ENCODE results near the gene TEAD1. TPM values are rescaled to one million over a fixed set of nuclear protein-coding genes. Genes with fewer than 3 reads are reported as not detected.
"Not testable (repeated sequence)": the region's sequence is repeated elsewhere in the genome, so short reads cannot be mapped to it uniquely, and the experiment has no call there.

The TEAD1 gene
- total and polyA plus RNA-seq, 10 of the 15 experiments (the other 5 are each of a cell fraction or from before 2014, with no cell fraction given), result 0.01 to 0.59 (median 0.04) TPM; not detected in 6

DNA sequence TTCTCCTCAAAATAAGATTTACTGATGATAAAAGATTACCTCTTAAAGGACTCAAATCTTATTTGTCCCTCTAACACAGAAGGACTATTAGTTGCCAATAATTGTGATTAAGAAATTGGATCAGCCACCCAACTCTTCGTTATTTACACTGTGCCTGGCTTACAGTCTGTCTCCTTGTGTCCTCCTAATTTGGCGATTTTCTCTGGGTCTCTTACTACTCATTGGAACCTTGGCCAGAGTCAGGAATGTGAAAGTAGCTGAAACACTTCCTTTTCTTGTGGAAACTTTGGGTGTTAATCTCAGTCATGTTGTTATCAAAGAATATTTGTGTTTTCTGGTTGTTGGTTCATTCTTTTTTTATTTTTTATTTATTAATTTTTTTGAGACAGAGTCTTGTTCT lies 83.2 kb downstream of the TEAD1 start:
- intact Hi-C loops (cut with micrococcal nuclease; ENCODE audit: unreplicated experiment), result no loop called here
- no peak for DNase-seq (ENCODE audit: low read depth, low spot score)
- ChIA-PET RAD21 (ENCODE audit: unreplicated experiment) (no interaction called here), CTCF (no interaction called here), SMC1A (ENCODE audit: uncharacterized antibody, unreplicated experiment) (no interaction called here), POLR2A (no interaction called here)
- ATAC-seq, result no peak
- Histone ChIP-seq H2AFZ (ENCODE audit: control insufficient read depth, low read depth, low read length) (no peak overlapping the region), H3K9me3 (replicated peaks; ENCODE audit: control insufficient read depth, insufficient read depth, low read length) (no peaks in the 10 kb centered on the region), H3K4me2 (ENCODE audit: control insufficient read depth, insufficient read depth) (no peak overlapping the region), H4K20me1 (ENCODE audit: control insufficient read depth, insufficient read depth) (no peaks in the 10 kb centered on the region), H3K36me3 (ENCODE audit: control insufficient read depth in 2 of 2, insufficient read depth in 2 of 2, low read length in 1 of 2) (no peaks in the 10 kb centered on the region), H3K9ac (ENCODE audit: control insufficient read depth, insufficient read depth, low read length) (no peak overlapping the region), H3K4me1 (ENCODE audit: control insufficient read depth, insufficient read depth, low read length) (no peaks in the 10 kb centered on the region), H3K27me3 (replicated peaks in 1 of 2; ENCODE audit: control insufficient read depth in 2 of 2, insufficient read depth in 2 of 2, low read length in 1 of 2) (no peaks in the 10 kb centered on the region; a peak in 1 of 4 replicates), H3K79me2 (ENCODE audit: control insufficient read depth, insufficient read depth, low read length) (no peaks in the 10 kb centered on the region), H3K27ac (ENCODE audit: control insufficient read depth, insufficient read depth) (no peak overlapping the region), H3K4me3 (no peak overlapping the region)
- WGBS (ENCODE audit: insufficient coverage, insufficient replicate concordance, low lambda C conversion rate, missing lambda C conversion rate), result 2% methylated on average over 2 of the region's 2 CpGs
- FAIRE-seq, result no peak
- no TSS peak for BruUV-seq (replicated peaks)
- TF ChIP-seq SREBF2 (IDR thresholded peaks at IDR 0.05; ENCODE audit: low read length), result no peak
- TF ChIP-seq ZNF207 (IDR thresholded peaks at IDR 0.05; ENCODE audit: borderline replicate concordance), result no peak
- TF ChIP-seq SMC3 (IDR thresholded peaks at IDR 0.05; ENCODE audit: borderline replicate concordance, low read length), result no peak
- in situ Hi-C loops (cut with MboI), result no loop called here

DNA sequence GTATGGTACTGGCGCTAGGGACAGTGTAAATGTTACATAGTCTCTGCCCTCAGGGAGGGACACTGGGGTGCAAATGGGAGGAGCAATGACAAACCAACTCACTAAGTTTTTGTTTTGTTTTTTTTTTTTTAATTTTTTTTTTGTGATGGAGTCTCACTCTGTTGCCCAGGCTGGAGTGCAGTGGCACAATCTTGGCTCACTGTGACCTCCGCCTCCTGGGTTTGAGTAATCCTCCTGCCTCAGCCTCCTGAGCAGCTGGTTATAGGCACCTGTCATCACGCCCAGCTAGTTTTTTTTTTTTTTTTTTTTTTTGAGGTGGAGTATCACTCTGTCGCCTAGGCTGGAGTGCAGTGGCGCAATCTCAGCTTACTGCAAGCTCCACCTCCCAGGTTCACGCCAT lies 83.9 kb downstream of the TEAD1 start:
- RAD21 ChIA-PET (ENCODE audit: unreplicated experiment); H2AFZ ChIP-seq (ENCODE audit: control insufficient read depth, low read depth, low read length); in situ Hi-C loops (cut with MboI); SMC1A ChIA-PET (ENCODE audit: uncharacterized antibody, unreplicated experiment); CTCF ChIA-PET; H3K36me3 ChIP-seq (ENCODE audit: control insufficient read depth in 2 of 2, insufficient read depth in 2 of 2, low read length in 1 of 2); H4K20me1 ChIP-seq (ENCODE audit: control insufficient read depth, insufficient read depth); H3K27ac ChIP-seq (ENCODE audit: control insufficient read depth, insufficient read depth); POLR2A ChIA-PET; H3K79me2 ChIP-seq (ENCODE audit: control insufficient read depth, insufficient read depth, low read length); H3K4me1 ChIP-seq (ENCODE audit: control insufficient read depth, insufficient read depth, low read length); ATAC-seq; intact Hi-C loops (cut with micrococcal nuclease; ENCODE audit: unreplicated experiment); DNase-seq (ENCODE audit: low read depth, low spot score); H3K9ac ChIP-seq (ENCODE audit: control insufficient read depth, insufficient read depth, low read length); H3K27me3 ChIP-seq (replicated peaks in 1 of 2; ENCODE audit: control insufficient read depth in 2 of 2, insufficient read depth in 2 of 2, low read length in 1 of 2); BruUV-seq (replicated peaks); FAIRE-seq; H3K4me3 ChIP-seq; H3K4me2 ChIP-seq (ENCODE audit: control insufficient read depth, insufficient read depth); H3K9me3 ChIP-seq (replicated peaks; ENCODE audit: control insufficient read depth, insufficient read depth, low read length): not testable (repeated sequence)
- 63% methylated on average over 4 of the region's 6 CpGs for whole genome bisulfite sequencing (ENCODE audit: insufficient coverage, insufficient replicate concordance, low lambda C conversion rate, missing lambda C conversion rate)
